KOPT-K1 (cell line): ENCODE results near the gene TJP3.

Source experiments
- H3K27ac ChIP-seq: fragments of 200-600 bp; sonication (generic); 2 replicates; pipeline ENCODE4 v1.5.1; 2016; ENCODE audit warnings: antibody characterized with exemption, mild to moderate bottlenecking, low read depth, low read length; ENCODE audit not compliant: poor library complexity, severe bottlenecking
- H3K36me3 ChIP-seq: fragments of 200-600 bp; sonication (generic); 2 replicates; pipeline ENCODE4 v1.5.1; 2017; ENCODE audit warnings: antibody characterized with exemption, mild to moderate bottlenecking, low read length, moderate library complexity; ENCODE audit not compliant: insufficient read depth
- H3K9me3 ChIP-seq: fragments of 200-600 bp; sonication (generic); 2 replicates; pipeline ENCODE4 v1.5.1; 2017; ENCODE audit warnings: antibody characterized with exemption, low read length, mild to moderate bottlenecking; ENCODE audit not compliant: insufficient read depth, poor library complexity, severe bottlenecking

The TJP3 gene

DNA sequence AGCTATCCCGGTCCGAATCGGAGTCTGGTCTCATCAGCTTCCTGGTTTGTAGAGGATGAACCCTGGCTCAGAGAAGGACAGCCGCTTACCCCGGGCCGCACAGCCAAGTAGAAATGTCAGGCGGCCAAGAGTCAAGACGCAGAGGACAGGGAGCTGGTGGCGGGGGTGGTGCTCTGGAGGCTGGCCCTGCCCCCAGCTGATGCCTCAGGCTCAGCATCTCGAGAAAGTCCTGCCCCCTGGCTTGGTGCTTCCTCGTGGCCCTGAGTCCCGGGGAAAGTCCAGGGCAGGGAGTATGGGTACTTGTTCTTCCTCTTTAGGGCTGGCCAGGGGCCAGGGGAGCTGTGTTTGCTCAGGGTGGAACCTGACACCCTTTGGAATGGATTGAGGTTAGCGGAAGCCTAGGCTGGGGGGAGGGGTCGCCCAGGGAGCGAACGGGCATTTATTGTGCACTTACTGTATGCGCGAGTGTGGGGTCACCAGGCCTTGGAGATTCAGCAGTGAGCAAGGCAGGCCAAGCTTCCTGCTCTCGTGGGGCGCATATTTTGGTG, 2.2 kb downstream of the TJP3 start:
- Histone ChIP-seq H3K36me3 (no peaks in the 10 kb centered on the region), H3K27ac (no peak overlapping the region), H3K9me3 (no peaks in the 10 kb centered on the region)

DNA sequence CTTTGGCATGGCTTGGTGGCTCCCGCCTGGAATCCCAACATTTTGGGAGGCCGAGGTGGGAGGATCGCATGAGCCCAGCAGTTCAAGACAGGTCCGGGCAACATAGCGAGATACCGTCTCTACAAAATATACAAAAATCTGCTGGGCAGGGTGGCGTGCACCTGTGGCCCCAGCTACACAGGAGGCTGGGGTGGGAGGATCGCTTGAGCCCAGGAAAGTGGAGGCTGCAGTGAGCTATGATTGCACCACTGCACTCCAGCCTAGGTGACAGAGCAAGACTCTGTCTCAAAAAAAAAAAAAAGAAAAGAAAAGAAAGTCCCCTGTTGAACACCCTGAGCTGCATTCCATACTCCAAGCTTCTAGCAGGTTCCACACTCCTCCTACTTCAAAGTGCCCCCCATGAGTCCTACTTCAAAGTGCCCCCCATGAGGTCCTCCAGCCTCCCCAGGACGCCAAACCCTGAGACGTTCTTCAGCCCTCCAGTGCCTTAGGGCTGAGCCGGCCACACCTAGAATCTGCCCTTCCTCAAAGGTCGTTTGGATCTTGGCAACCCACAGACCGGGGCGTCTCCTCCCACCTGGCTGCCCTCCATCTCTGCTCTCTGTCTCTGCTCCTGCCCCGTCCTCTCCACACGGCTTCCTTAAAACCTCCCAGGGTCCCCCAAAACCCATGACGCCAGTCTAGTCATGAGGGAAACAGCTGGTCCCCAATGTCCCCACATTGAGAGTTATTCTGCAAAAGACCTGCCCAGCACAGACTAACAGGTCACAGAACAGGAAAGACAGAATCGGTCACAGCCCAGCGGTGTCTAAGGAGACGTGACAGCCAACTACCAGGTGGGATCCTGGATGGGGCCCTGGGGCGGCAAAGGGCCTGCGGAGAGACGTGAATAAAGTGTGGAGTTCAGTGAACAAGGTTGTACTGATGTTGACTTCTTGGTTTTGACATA, 4.8 kb downstream of the TJP3 start:
- H3K36me3 ChIP-seq: no peaks in the 10 kb centered on the region
- no peak overlapping the region for H3K27ac ChIP-seq
- H3K9me3 ChIP-seq: no peaks in the 10 kb centered on the region

- no peaks in the 10 kb centered on the region for H3K9me3 ChIP-seq
- H3K36me3 ChIP-seq: no peaks in the 10 kb centered on the region
- no peak overlapping the region for H3K27ac ChIP-seq
Measured at GRCh38 chr19:3716147-3716668, 8.0 kb downstream of the TJP3 start.

DNA sequence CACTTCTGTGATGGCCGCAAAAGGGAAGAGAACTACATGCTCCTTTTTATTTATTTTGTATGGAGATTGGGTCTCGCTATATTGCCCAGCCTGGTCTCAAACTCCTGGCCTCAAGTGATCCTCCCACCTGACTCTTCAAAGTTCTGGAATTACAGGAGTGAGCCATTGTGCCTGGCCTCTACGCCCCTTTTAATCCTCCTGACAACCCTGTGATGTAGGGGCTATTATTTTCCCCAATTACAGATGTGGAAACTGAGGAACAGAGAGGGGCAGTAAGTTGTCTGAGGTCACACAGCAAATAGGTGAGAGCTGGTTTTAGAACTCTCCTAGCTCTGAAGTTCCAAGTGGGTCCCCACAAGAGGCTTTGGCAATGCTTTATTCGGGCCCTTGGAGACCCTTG, 11.7 kb downstream of the TJP3 start:
- Histone ChIP-seq H3K27ac (no peak overlapping the region), H3K36me3 (no peaks in the 10 kb centered on the region), H3K9me3 (no peaks in the 10 kb centered on the region)

- Histone ChIP-seq H3K9me3 (no peaks in the 10 kb centered on the region), H3K27ac (no peak overlapping the region), H3K36me3 (no peaks in the 10 kb centered on the region)
Measured at GRCh38 chr19:3720349-3720917, 12.2 kb downstream of the TJP3 start.

GRCh38 chr19:3721131-3721886, 13.1 kb downstream of the TJP3 start:
- H3K27ac ChIP-seq: no peak overlapping the region
- no peaks in the 10 kb centered on the region for H3K36me3 ChIP-seq
- no peaks in the 10 kb centered on the region for H3K9me3 ChIP-seq

GRCh38 chr19:3721887-3722442, 13.8 kb downstream of the TJP3 start:
- H3K27ac ChIP-seq: no peak overlapping the region
- H3K9me3 ChIP-seq: no peaks in the 10 kb centered on the region
- H3K36me3 ChIP-seq: no peaks in the 10 kb centered on the region

- Histone ChIP-seq H3K36me3 (no peaks in the 10 kb centered on the region), H3K27ac (no peak overlapping the region), H3K9me3 (no peaks in the 10 kb centered on the region)
Measured at GRCh38 chr19:3722443-3723109, 14.4 kb downstream of the TJP3 start.

GRCh38 chr19:3723110-3723488, 14.9 kb downstream of the TJP3 start:
- no peaks in the 10 kb centered on the region for H3K9me3 ChIP-seq
- H3K36me3 ChIP-seq: no peaks in the 10 kb centered on the region
- H3K27ac ChIP-seq: no peak overlapping the region

GRCh38 chr19:3723883-3724282, 15.7 kb downstream of the TJP3 start:
- Histone ChIP-seq H3K9me3 (no peaks in the 10 kb centered on the region), H3K27ac (no peak overlapping the region), H3K36me3 (no peaks in the 10 kb centered on the region)

DNA sequence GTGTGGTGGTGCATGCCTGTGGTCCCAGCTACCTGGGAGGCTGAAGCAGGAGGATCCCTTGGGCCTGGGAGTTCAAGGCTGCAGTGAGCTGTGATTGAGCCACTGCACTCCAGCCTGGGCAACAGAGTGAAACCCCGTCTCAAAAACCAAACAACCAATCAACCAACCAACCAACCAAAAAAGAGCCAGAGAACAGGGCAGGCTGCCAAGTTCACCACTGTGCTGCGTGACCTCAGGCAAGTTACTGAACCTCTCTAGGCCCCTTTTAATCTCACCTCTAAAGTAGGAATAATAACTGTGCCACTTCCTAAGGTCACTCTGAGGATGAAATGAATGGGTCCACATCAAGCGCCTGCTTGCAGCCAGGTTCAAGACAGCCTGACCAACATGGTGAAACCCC, 16.9 kb downstream of the TJP3 start:
- no peaks in the 10 kb centered on the region for H3K9me3 ChIP-seq
- no peak overlapping the region for H3K27ac ChIP-seq
- no peaks in the 10 kb centered on the region for H3K36me3 ChIP-seq

- Histone ChIP-seq H3K36me3 (no peaks in the 10 kb centered on the region), H3K9me3 (no peaks in the 10 kb centered on the region), H3K27ac (no peak overlapping the region)
Measured at GRCh38 chr19:3725640-3726310, 17.6 kb downstream of the TJP3 start.

- no peaks in the 10 kb centered on the region for H3K9me3 ChIP-seq
Measured at GRCh38 chr19:3730457-3730958, 22.3 kb downstream of the TJP3 start.

GRCh38 chr19:3732108-3732507, 23.9 kb downstream of the TJP3 start:
- Histone ChIP-seq H3K27ac (no peak overlapping the region), H3K36me3 (no peaks in the 10 kb centered on the region), H3K9me3 (no peaks in the 10 kb centered on the region)

More at GRCh38 chr19:3730457-3730958, 22.3 kb downstream of the TJP3 start:
- H3K36me3 ChIP-seq: no peaks in the 10 kb centered on the region
- H3K27ac ChIP-seq: no peak overlapping the region
